ENCODE measurements around the gene MIEF2. TPM values are rescaled to one million over a fixed set of nuclear protein-coding genes. Genes with fewer than 3 reads are reported as not detected.

The MIEF2 gene
- total and polyA plus RNA-seq, 2 donors (not counting 3 experiments of a cell fraction or from before 2014, with no cell fraction given), result 8.3 to 22.7 TPM

GRCh38 chr17:18245038-18245776 is 15.3 kb upstream of the MIEF2 start:
- ChIA-PET CTCF (no interaction called here), POLR2A (no interaction called here)
- Histone ChIP-seq H3K9me3 (replicated peaks; ENCODE audit: control insufficient read depth, insufficient read depth, low read length) (no peaks in the 10 kb centered on the region), H4K20me1 (replicated peaks; ENCODE audit: control insufficient read depth, extremely low read depth, insufficient read depth, low read length) (no peaks in the 10 kb centered on the region), H3K4me2 (ENCODE audit: insufficient read depth, low read length) (no peak overlapping the region), H3K4me1 (ENCODE audit: control insufficient read depth, extremely low read depth, insufficient read depth, low read length) (peaks cover 23% of the 10 kb centered on the region), H3K9me1 (replicated peaks; ENCODE audit: control insufficient read depth, extremely low read depth, insufficient read depth, low read length) (no peaks in the 10 kb centered on the region), H3K27me3 (ENCODE audit: control insufficient read depth in 2 of 2, insufficient read depth in 2 of 2, low read length in 2 of 2) (no peaks in the 10 kb centered on the region), H3K36me3 (ENCODE audit: control insufficient read depth in 2 of 2, extremely low read depth in 1 of 2, insufficient read depth in 2 of 2, low read length in 2 of 2) (peaks cover 16 to 44% of the 10 kb centered on the region in 2 experiments), H3K9ac (replicated peaks; ENCODE audit: extremely low read depth, insufficient read depth, low read length) (no peak overlapping the region), H2AFZ (ENCODE audit: low read depth, low read length) (no peak overlapping the region), H3K4me3 (replicated peaks in 1 of 3; ENCODE audit: insufficient read depth in 1 of 3, low read depth in 1 of 3, low read length in 3 of 3) (no peak overlapping the region), H3K79me2 (ENCODE audit: control insufficient read depth, insufficient read depth, low read length) (no peaks in the 10 kb centered on the region), H3K27ac (ENCODE audit: insufficient read depth, low read depth, low read length) (no peak overlapping the region)
- DNase-seq (ENCODE audit: low read depth, low spot score) (no peak), FAIRE-seq (no peak)
- intact Hi-C loops (cut with micrococcal nuclease) (loop anchor here (5.0 kb wide), 1 partner anchor 57 kb away; no protein-coding TSS in a partner anchor), dilution Hi-C loops (cut with MboI; ENCODE audit: extremely low pct_ligation_motif_present, low sequenced_read_pairs) (no loop called here)
- TF ChIP-seq EZH2 (IDR thresholded peaks at IDR 0.05; ENCODE audit: borderline replicate concordance, low read depth, low read length, severe bottlenecking), result no peak
- TF ChIP-seq GATA2 (IDR thresholded peaks at IDR 0.05; ENCODE audit: insufficient read depth, insufficient read length, low read depth, low read length), result no peak
- TF ChIP-seq, protein P1, sequence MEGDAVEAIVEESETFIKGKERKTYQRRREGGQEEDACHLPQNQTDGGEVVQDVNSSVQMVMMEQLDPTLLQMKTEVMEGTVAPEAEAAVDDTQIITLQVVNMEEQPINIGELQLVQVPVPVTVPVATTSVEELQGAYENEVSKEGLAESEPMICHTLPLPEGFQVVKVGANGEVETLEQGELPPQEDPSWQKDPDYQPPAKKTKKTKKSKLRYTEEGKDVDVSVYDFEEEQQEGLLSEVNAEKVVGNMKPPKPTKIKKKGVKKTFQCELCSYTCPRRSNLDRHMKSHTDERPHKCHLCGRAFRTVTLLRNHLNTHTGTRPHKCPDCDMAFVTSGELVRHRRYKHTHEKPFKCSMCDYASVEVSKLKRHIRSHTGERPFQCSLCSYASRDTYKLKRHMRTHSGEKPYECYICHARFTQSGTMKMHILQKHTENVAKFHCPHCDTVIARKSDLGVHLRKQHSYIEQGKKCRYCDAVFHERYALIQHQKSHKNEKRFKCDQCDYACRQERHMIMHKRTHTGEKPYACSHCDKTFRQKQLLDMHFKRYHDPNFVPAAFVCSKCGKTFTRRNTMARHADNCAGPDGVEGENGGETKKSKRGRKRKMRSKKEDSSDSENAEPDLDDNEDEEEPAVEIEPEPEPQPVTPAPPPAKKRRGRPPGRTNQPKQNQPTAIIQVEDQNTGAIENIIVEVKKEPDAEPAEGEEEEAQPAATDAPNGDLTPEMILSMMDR (IDR thresholded peaks at IDR 0.05; ENCODE audit: extremely low read depth in 1 of 2, insufficient read depth in 1 of 2, low read depth in 1 of 2, low read length in 2 of 2), result no peak
- TF ChIP-seq JUN (IDR thresholded peaks at IDR 0.05; ENCODE audit: borderline replicate concordance, insufficient read depth, insufficient read length, low read depth), result no peak
- no peak for TF ChIP-seq POLR2AphosphoS5 (IDR thresholded peaks at IDR 0.05; ENCODE audit: insufficient read depth, low read depth, low read length)
- no peak for TF ChIP-seq POLR2A (IDR thresholded peaks at IDR 0.05; ENCODE audit: low read depth, low read length)
- no peak for TF ChIP-seq MYC (IDR thresholded peaks at IDR 0.05; ENCODE audit: low read depth, low read length)
- TF ChIP-seq, protein P2, sequence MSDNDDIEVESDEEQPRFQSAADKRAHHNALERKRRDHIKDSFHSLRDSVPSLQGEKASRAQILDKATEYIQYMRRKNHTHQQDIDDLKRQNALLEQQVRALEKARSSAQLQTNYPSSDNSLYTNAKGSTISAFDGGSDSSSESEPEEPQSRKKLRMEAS (IDR thresholded peaks at IDR 0.05; ENCODE audit: insufficient read depth, insufficient read length), result no peak
- no peak for TF ChIP-seq FOS (IDR thresholded peaks at IDR 0.05; ENCODE audit: borderline replicate concordance, insufficient read depth, low read length)
- TSS peak; percentile 72 for BruUV-seq (replicated peaks)
